GM12873 (cell line): ENCODE measurements around the gene UXS1.

Experiments used
- CTCF ChIP-seq: IDR thresholded peaks from 2 replicates; pipeline ENCODE4 v1.5.1; 2012; ENCODE audit warnings: low read depth, mild to moderate bottlenecking, moderate library complexity, low read length, control low read depth; ENCODE audit not compliant: insufficient read depth; ENCODE audit errors: missing control alignments

UXS1 gene

GRCh38 chr2:106097038-106098000 is 96.8 kb downstream of the UXS1 start:
- TF ChIP-seq CTCF, result no peak

DNA sequence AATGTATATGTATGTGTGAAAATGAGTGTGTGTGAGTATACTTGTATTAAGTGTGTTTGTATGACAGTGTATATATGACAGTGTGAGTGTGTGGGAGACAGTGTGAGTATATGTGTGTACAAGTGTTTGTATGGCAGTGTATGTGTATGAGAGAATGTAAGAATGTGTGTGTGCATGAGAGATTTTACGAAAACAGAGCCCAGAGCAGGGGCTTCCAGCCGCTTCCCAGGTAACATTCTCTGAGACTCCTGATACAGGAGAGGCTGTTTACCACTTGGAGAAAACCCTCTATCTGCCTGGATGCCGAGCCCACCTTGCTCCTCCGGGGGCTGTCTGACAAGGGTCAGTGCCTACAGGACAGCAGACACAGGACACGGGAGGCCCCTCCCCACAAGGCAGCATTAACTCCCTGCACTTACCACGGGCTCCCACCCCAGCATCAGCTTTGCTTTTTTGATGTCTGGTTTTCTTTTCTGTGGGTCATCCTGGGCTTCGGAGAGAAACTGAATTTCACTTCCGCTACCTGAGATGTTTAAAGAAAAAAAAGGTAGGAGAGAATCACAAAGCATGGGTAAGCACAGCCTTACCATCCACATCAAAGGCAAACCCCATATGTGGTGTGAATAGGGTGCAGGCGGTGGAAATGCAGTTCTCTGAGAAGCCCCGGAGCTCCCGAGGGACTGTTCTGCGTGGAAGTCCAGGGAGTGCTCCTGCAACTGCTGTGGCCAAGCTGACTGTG is 97.6 kb downstream of the UXS1 start:
- TF ChIP-seq CTCF, result no peak

DNA sequence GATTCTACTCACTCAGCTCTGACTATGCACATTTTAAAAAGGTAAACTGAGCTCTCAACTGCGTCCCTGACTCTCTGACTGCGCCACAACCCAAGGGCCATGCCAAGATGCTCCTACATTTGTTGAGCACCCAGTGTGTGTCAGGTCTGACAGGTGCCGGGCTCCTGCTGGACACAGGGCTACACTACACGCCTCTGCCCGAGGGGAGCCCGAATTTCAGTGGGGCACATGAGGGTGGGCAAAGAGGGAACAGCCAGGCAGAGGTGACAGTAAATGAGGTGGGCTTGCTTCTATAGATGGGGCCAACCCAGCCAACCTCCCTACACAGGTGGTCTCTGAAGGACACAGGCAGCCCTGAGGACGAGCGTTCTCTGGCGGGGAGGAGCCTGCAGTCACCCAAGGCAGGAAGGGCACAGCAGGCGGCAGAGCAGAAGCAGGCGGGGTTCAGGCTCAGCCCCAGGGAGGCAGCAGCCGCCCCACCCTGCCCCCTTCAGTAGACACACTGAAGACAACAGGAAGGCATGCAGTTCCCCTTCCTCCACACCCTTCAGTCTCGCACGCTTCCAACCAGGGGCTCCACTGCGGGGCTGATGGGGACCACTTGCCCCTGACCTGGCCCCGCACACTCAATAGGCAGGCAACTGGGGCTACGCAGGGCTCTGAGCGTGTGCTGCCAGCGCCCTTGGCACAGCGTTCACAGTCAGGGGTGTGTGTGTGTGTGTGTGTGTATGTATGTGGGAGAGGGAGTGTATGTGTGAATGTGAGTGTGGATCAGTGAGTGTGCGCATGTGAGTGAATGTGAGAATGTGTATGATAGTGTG is 98.4 kb downstream of the UXS1 start:
- no peak for TF ChIP-seq CTCF

GRCh38 chr2:106094131-106094841 is 99.8 kb downstream of the UXS1 start:
- no peak for TF ChIP-seq CTCF

GRCh38 chr2:106090916-106091618 is 103.0 kb downstream of the UXS1 start:
- TF ChIP-seq CTCF, result no peak

DNA sequence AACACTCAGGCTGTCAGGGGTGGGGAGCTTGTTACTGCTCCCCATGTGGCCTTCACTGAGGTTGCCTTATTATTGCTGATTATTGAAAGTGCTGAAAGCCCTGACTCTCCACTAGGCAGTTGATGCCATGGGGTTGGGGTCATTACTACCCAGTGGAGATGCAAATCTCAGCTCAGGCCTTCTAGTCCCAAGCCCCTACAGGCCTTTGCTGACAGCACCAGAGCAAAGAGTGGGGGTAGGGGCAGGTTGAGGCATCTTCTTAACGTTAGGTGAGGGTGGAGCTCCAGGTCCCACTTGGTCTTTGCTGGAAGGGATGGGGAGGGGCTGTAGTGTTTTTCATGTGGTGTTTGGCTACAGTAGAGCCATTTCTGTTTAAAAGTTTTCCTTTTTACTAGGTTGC is 104.5 kb downstream of the UXS1 start:
- no peak for TF ChIP-seq CTCF
